NB4 (cell line): ENCODE data around the gene ENDOV.

Experiments used
- CTCF ChIP-seq: IDR thresholded peaks from one replicate; pipeline ENCODE4 v1.5.1; 2012; ENCODE audit warnings: low read depth, low read length
- MAX ChIP-seq: IDR thresholded peaks from 2 replicates; pipeline ENCODE4 v1.6.1; 2011; ENCODE audit warnings: low read depth, low read length
- MYC ChIP-seq: IDR thresholded peaks from 2 replicates; pipeline ENCODE4 v1.6.1; 2011; ENCODE audit warnings: low read depth, low read length
- POLR2A ChIP-seq: IDR thresholded peaks from 2 replicates; pipeline ENCODE4 v1.6.1; 2011; ENCODE audit warnings: mild to moderate bottlenecking; ENCODE audit not compliant: insufficient read length; ENCODE audit errors: extremely low read depth

- TF ChIP-seq CTCF (no peak), POLR2A (no peak), MAX (no peak), MYC (no peak)
These were observed 29.9 kb upstream of the ENDOV start for GRCh38 chr17:80385046-80385445.
